Stimulated activated CD4-positive, alpha-beta T cell treated with anti-CD3 and anti-CD28 coated beads, TNF-alpha, amount 100 ng/mL, for 48 hours (primary cell): Measurements from ENCODE around the gene RPS5.
"Not testable (repeated sequence)": the region's sequence is repeated elsewhere in the genome, so short reads cannot be mapped to it uniquely, and the experiment has no call there.

Experiments
- DNase-seq, 3 donors: peaks; one replicate each; pipeline ENCODE4 v3.0.0-alpha.2; 2020; ENCODE audit warnings: low read depth in 3 of 3

RPS5 gene

GRCh38 chr19:58356766-58357480 lies 30.1 kb upstream of the RPS5 start:
- no peak for DNase-seq

- DNase-seq, result no peak
Measured at GRCh38 chr19:58357481-58358145, 29.5 kb upstream of the RPS5 start.

- peak in 1 of 3 donors; percentile 32 for DNase-seq
Measured at GRCh38 chr19:58361900-58362271, 25.2 kb upstream of the RPS5 start.

- peak; percentile 93 to 96 (median 95) for DNase-seq
Measured at GRCh38 chr19:58362272-58362994, 24.6 kb upstream of the RPS5 start, which contains the start of gene ZNF497. Gene ZNF497 (minus strand): TSS chr19:58362751. CDS start chr19:58357635, 5,116 bp downstream.

GRCh38 chr19:58364146-58364545 lies 22.9 kb upstream of the RPS5 start:
- no peak for DNase-seq

- DNase-seq, result no peak
Measured at GRCh38 chr19:58366585-58367430, 20.3 kb upstream of the RPS5 start.

- DNase-seq, result no peak
Measured at GRCh38 chr19:58367698-58368454, 19.2 kb upstream of the RPS5 start.

GRCh38 chr19:58368561-58369360 lies 18.3 kb upstream of the RPS5 start:
- no peak for DNase-seq

GRCh38 chr19:58372311-58373133 lies 14.5 kb upstream of the RPS5 start:
- DNase-seq, result no peak

GRCh38 chr19:58374200-58374599 lies 12.9 kb upstream of the RPS5 start:
- no peak for DNase-seq

- not testable (repeated sequence) for DNase-seq
Measured at GRCh38 chr19:58376724-58377123, 10.3 kb upstream of the RPS5 start.

- no peak for DNase-seq
Measured at GRCh38 chr19:58379246-58379645, 7.8 kb upstream of the RPS5 start.

GRCh38 chr19:58380037-58380661 lies 6.9 kb upstream of the RPS5 start:
- no peak for DNase-seq

GRCh38 chr19:58380662-58381459 lies 6.2 kb upstream of the RPS5 start, which contains the start of gene ZNF837:
Gene ZNF837 (minus strand): TSS chr19:58381030. CDS start chr19:58369332, 11,698 bp downstream.
- peak; percentile 94 to 98 (median 95) for DNase-seq

GRCh38 chr19:58381460-58382212 lies 5.4 kb upstream of the RPS5 start:
- no peak for DNase-seq

- no peak for DNase-seq
Measured at GRCh38 chr19:58382997-58383603, 4.0 kb upstream of the RPS5 start.
